ENCODE data around the gene FADD.

The FADD gene

GRCh38 chr11:70173018-70173417 is 30.1 kb upstream of the FADD start:
- Histone ChIP-seq H3K4ac (ENCODE audit: low read length) (no peak overlapping the region), H2AFZ (ENCODE audit: low read length) (no peak overlapping the region), H3K14ac (ENCODE audit: low read length) (no peak overlapping the region), H2BK15ac (ENCODE audit: low read length) (no peak overlapping the region), H3K18ac (ENCODE audit: low read length) (no peak overlapping the region), H3K27ac (replicated peaks; ENCODE audit: low read length) (no peak overlapping the region), H3K23ac (ENCODE audit: low read depth, low read length, poor library complexity) (no peak overlapping the region), H4K8ac (ENCODE audit: low read depth, low read length) (no peak overlapping the region), H2AK5ac (ENCODE audit: low read depth, low read length) (peak overlapping the region; percentile 59), H3K4me2 (ENCODE audit: insufficient read depth, low read length, poor library complexity, severe bottlenecking) (no peak overlapping the region), H2BK5ac (ENCODE audit: low read length) (no peak overlapping the region), H2BK120ac (ENCODE audit: low read depth, low read length) (no peak overlapping the region), H4K91ac (ENCODE audit: low read depth, low read length, poor library complexity) (no peak overlapping the region), H3K79me1 (ENCODE audit: low read depth, low read length) (no peaks in the 10 kb centered on the region), H3K36me3 (replicated peaks in 1 of 2; ENCODE audit: control insufficient read depth in 2 of 2, insufficient read depth in 2 of 2, low read length in 2 of 2) (no peaks in the 10 kb centered on the region), H2BK12ac (ENCODE audit: low read length) (no peak overlapping the region), H3K4me1 (ENCODE audit: control insufficient read depth in 2 of 2, insufficient read depth in 1 of 2, low read depth in 1 of 2, low read length in 2 of 2) (peaks cover 10 to 15% of the 10 kb centered on the region in 2 donors), H3K9ac (ENCODE audit: low read depth, low read length, poor library complexity) (no peak overlapping the region), H3K27me3 (ENCODE audit: control insufficient read depth in 3 of 3, insufficient read depth in 3 of 3, low read depth in 1 of 3, low read length in 3 of 3) (no peaks in the 10 kb centered on the region), H3K4me3 (ENCODE audit: low read length in 2 of 2) (no peak overlapping the region), H3K9me3 (replicated peaks in 1 of 2; ENCODE audit: control insufficient read depth in 2 of 2, insufficient read depth in 1 of 2, low read depth in 1 of 2, low read length in 2 of 2) (no peaks in the 10 kb centered on the region)
- whole genome bisulfite sequencing, 2 donors (ENCODE audit: extremely low coverage in 2 of 2, insufficient read length in 2 of 2, insufficient replicate concordance in 1 of 2), result no CpG with 5 or more reads among the region's 4 CpGs
- no peak for DNase-seq (ENCODE audit: low spot score)

GRCh38 chr11:70174547-70175235 is 28.4 kb upstream of the FADD start:
- WGBS, 2 donors (ENCODE audit: extremely low coverage in 2 of 2, insufficient read length in 2 of 2, insufficient replicate concordance in 1 of 2), result no CpG with 5 or more reads among the region's 17 CpGs
- Histone ChIP-seq H3K4me2 (ENCODE audit: insufficient read depth, low read length, poor library complexity, severe bottlenecking) (no peak overlapping the region), H4K91ac (ENCODE audit: low read depth, low read length, poor library complexity) (no peak overlapping the region), H2BK15ac (ENCODE audit: low read length) (peak overlapping the region; percentile 50), H2BK12ac (ENCODE audit: low read length) (no peak overlapping the region), H2AK5ac (ENCODE audit: low read depth, low read length) (peak overlapping the region; percentile 58), H3K9me3 (replicated peaks in 1 of 2; ENCODE audit: control insufficient read depth in 2 of 2, insufficient read depth in 1 of 2, low read depth in 1 of 2, low read length in 2 of 2) (no peaks in the 10 kb centered on the region), H3K4me1 (ENCODE audit: control insufficient read depth in 2 of 2, insufficient read depth in 1 of 2, low read depth in 1 of 2, low read length in 2 of 2) (peaks cover 10 to 12% of the 10 kb centered on the region in 2 donors), H3K4me3 (ENCODE audit: low read length in 2 of 2) (peak overlapping the region in 1 of 2 donors; percentile 16), H3K18ac (ENCODE audit: low read length) (peak overlapping the region; percentile 94), H3K14ac (ENCODE audit: low read length) (peak overlapping the region; percentile 25), H3K36me3 (replicated peaks in 1 of 2; ENCODE audit: control insufficient read depth in 2 of 2, insufficient read depth in 2 of 2, low read length in 2 of 2) (no peaks in the 10 kb centered on the region), H3K9ac (ENCODE audit: low read depth, low read length, poor library complexity) (no peak overlapping the region), H3K23ac (ENCODE audit: low read depth, low read length, poor library complexity) (no peak overlapping the region), H3K27me3 (ENCODE audit: control insufficient read depth in 3 of 3, insufficient read depth in 3 of 3, low read depth in 1 of 3, low read length in 3 of 3) (peaks cover 0 to 4% (median 0%) of the 10 kb centered on the region in 3 experiments), H4K8ac (ENCODE audit: low read depth, low read length) (no peak overlapping the region), H2BK5ac (ENCODE audit: low read length) (peak overlapping the region; percentile 55), H3K27ac (replicated peaks; ENCODE audit: low read length) (peak overlapping the region; percentile 60), H3K79me1 (ENCODE audit: low read depth, low read length) (no peaks in the 10 kb centered on the region), H2AFZ (ENCODE audit: low read length) (peak overlapping the region; percentile 89), H2BK120ac (ENCODE audit: low read depth, low read length) (peak overlapping the region; percentile 6), H3K4ac (ENCODE audit: low read length) (no peak overlapping the region)
- peak; percentile 12 for DNase-seq (ENCODE audit: low spot score)

GRCh38 chr11:70175236-70175698 is 27.8 kb upstream of the FADD start:
- no peak overlapping the region for H3K9ac ChIP-seq (ENCODE audit: low read depth, low read length, poor library complexity)
- H3K36me3 ChIP-seq (replicated peaks in 1 of 2; ENCODE audit: control insufficient read depth in 2 of 2, insufficient read depth in 2 of 2, low read length in 2 of 2), result no peaks in the 10 kb centered on the region
- no peak overlapping the region for H4K91ac ChIP-seq (ENCODE audit: low read depth, low read length, poor library complexity)
- H2BK12ac ChIP-seq (ENCODE audit: low read length), result peak overlapping the region; percentile 30
- no peaks in the 10 kb centered on the region for H3K9me3 ChIP-seq (replicated peaks in 1 of 2; ENCODE audit: control insufficient read depth in 2 of 2, insufficient read depth in 1 of 2, low read depth in 1 of 2, low read length in 2 of 2)
- no peak overlapping the region for H2BK120ac ChIP-seq (ENCODE audit: low read depth, low read length)
- H3K4me3 ChIP-seq (ENCODE audit: low read length in 2 of 2), result peak overlapping the region in 1 of 2 donors; percentile 16
- H2AFZ ChIP-seq (ENCODE audit: low read length), result peak overlapping the region; percentile 89
- no peak overlapping the region for H3K14ac ChIP-seq (ENCODE audit: low read length)
- H4K8ac ChIP-seq (ENCODE audit: low read depth, low read length), result no peak overlapping the region
- H2AK5ac ChIP-seq (ENCODE audit: low read depth, low read length), result no peak overlapping the region
- H3K23ac ChIP-seq (ENCODE audit: low read depth, low read length, poor library complexity), result no peak overlapping the region
- DNase-seq (ENCODE audit: low spot score), result peak; percentile 24
- peak overlapping the region; percentile 85 for H3K18ac ChIP-seq (ENCODE audit: low read length)
- peak overlapping the region; percentile 60 for H3K27ac ChIP-seq (replicated peaks; ENCODE audit: low read length)
- peaks cover 0 to 4% (median 0%) of the 10 kb centered on the region in 3 experiments for H3K27me3 ChIP-seq (ENCODE audit: control insufficient read depth in 3 of 3, insufficient read depth in 3 of 3, low read depth in 1 of 3, low read length in 3 of 3)
- no peak overlapping the region for H3K4me2 ChIP-seq (ENCODE audit: insufficient read depth, low read length, poor library complexity, severe bottlenecking)
- WGBS, 2 donors (ENCODE audit: extremely low coverage in 2 of 2, insufficient read length in 2 of 2, insufficient replicate concordance in 1 of 2), result no CpG with 5 or more reads among the region's 15 CpGs
- peak overlapping the region; percentile 50 for H2BK15ac ChIP-seq (ENCODE audit: low read length)
- peak overlapping the region; percentile 55 for H2BK5ac ChIP-seq (ENCODE audit: low read length)
- H3K4me1 ChIP-seq (ENCODE audit: control insufficient read depth in 2 of 2, insufficient read depth in 1 of 2, low read depth in 1 of 2, low read length in 2 of 2), result peaks cover 10 to 12% of the 10 kb centered on the region in 2 donors
- H3K4ac ChIP-seq (ENCODE audit: low read length), result peak overlapping the region; percentile 31
- H3K79me1 ChIP-seq (ENCODE audit: low read depth, low read length), result no peaks in the 10 kb centered on the region

GRCh38 chr11:70176940-70177689 is 26.0 kb upstream of the FADD start:
- no peaks in the 10 kb centered on the region for H3K79me1 ChIP-seq (ENCODE audit: low read depth, low read length)
- no peak overlapping the region for H3K9ac ChIP-seq (ENCODE audit: low read depth, low read length, poor library complexity)
- peak overlapping the region; percentile 88 for H2AK5ac ChIP-seq (ENCODE audit: low read depth, low read length)
- H4K91ac ChIP-seq (ENCODE audit: low read depth, low read length, poor library complexity), result peak overlapping the region; percentile 54
- no peak overlapping the region for H3K27ac ChIP-seq (replicated peaks; ENCODE audit: low read length)
- peak overlapping the region; percentile 50 for H2BK15ac ChIP-seq (ENCODE audit: low read length)
- no peak overlapping the region for H3K14ac ChIP-seq (ENCODE audit: low read length)
- peak overlapping the region; percentile 89 for H3K18ac ChIP-seq (ENCODE audit: low read length)
- no peak overlapping the region for H3K4me2 ChIP-seq (ENCODE audit: insufficient read depth, low read length, poor library complexity, severe bottlenecking)
- H3K27me3 ChIP-seq (ENCODE audit: control insufficient read depth in 3 of 3, insufficient read depth in 3 of 3, low read depth in 1 of 3, low read length in 3 of 3), result peaks cover 0 to 11% (median 0%) of the 10 kb centered on the region in 3 experiments
- H2BK12ac ChIP-seq (ENCODE audit: low read length), result peak overlapping the region; percentile 35
- no CpG with 5 or more reads among the region's 39 CpGs for WGBS, 2 donors (ENCODE audit: extremely low coverage in 2 of 2, insufficient read length in 2 of 2, insufficient replicate concordance in 1 of 2)
- peaks cover 10 to 15% of the 10 kb centered on the region in 2 donors for H3K4me1 ChIP-seq (ENCODE audit: control insufficient read depth in 2 of 2, insufficient read depth in 1 of 2, low read depth in 1 of 2, low read length in 2 of 2)
- no peak overlapping the region for H3K4ac ChIP-seq (ENCODE audit: low read length)
- no peaks in the 10 kb centered on the region for H3K36me3 ChIP-seq (replicated peaks in 1 of 2; ENCODE audit: control insufficient read depth in 2 of 2, insufficient read depth in 2 of 2, low read length in 2 of 2)
- H2AFZ ChIP-seq (ENCODE audit: low read length), result no peak overlapping the region
- H4K8ac ChIP-seq (ENCODE audit: low read depth, low read length), result no peak overlapping the region
- H3K9me3 ChIP-seq (replicated peaks in 1 of 2; ENCODE audit: control insufficient read depth in 2 of 2, insufficient read depth in 1 of 2, low read depth in 1 of 2, low read length in 2 of 2), result no peaks in the 10 kb centered on the region
- H3K23ac ChIP-seq (ENCODE audit: low read depth, low read length, poor library complexity), result peak overlapping the region; percentile 34
- H2BK5ac ChIP-seq (ENCODE audit: low read length), result no peak overlapping the region
- no peak overlapping the region for H3K4me3 ChIP-seq (ENCODE audit: low read length in 2 of 2)
- H2BK120ac ChIP-seq (ENCODE audit: low read depth, low read length), result peak overlapping the region; percentile 48
- no peak for DNase-seq (ENCODE audit: low spot score)

Measured in neuronal stem cell (in vitro differentiated cells).